ENCODE results near the gene MSLN.

The MSLN gene

GRCh38 chr16:756428-756827 is 4.1 kb upstream of the MSLN start:
- Histone ChIP-seq H4K20me1 (ENCODE audit: low read depth, low read length) (no peaks in the 10 kb centered on the region), H3K4me3 (ENCODE audit: insufficient read depth, low read length, poor library complexity, severe bottlenecking) (no peak overlapping the region), H3K9me3 (ENCODE audit: insufficient read depth, low read length) (no peaks in the 10 kb centered on the region), H3K27me3 (ENCODE audit: low read length) (no peaks in the 10 kb centered on the region), H2AFZ (ENCODE audit: low read depth, low read length, severe bottlenecking) (no peak overlapping the region), H3F3A (ENCODE audit: insufficient read depth) (no peaks in the 10 kb centered on the region), H3K36me3 (ENCODE audit: low read length) (no peaks in the 10 kb centered on the region), H3K9ac (ENCODE audit: low read length) (no peak overlapping the region), H3K79me2 (ENCODE audit: insufficient read depth, low read length) (no peaks in the 10 kb centered on the region), H3K4me2 (ENCODE audit: low read depth, low read length, poor library complexity, severe bottlenecking) (no peak overlapping the region), H3K27ac (ENCODE audit: low read depth, low read length) (no peak overlapping the region), H3K9me2 (replicated peaks; ENCODE audit: insufficient read depth, low read length) (no peaks in the 10 kb centered on the region)
- TF ChIP-seq, protein P1, sequence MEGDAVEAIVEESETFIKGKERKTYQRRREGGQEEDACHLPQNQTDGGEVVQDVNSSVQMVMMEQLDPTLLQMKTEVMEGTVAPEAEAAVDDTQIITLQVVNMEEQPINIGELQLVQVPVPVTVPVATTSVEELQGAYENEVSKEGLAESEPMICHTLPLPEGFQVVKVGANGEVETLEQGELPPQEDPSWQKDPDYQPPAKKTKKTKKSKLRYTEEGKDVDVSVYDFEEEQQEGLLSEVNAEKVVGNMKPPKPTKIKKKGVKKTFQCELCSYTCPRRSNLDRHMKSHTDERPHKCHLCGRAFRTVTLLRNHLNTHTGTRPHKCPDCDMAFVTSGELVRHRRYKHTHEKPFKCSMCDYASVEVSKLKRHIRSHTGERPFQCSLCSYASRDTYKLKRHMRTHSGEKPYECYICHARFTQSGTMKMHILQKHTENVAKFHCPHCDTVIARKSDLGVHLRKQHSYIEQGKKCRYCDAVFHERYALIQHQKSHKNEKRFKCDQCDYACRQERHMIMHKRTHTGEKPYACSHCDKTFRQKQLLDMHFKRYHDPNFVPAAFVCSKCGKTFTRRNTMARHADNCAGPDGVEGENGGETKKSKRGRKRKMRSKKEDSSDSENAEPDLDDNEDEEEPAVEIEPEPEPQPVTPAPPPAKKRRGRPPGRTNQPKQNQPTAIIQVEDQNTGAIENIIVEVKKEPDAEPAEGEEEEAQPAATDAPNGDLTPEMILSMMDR (IDR thresholded peaks at IDR 0.05; ENCODE audit: insufficient read depth, low read length, poor library complexity, severe bottlenecking) = no peak
- no peak for TF ChIP-seq EZH2phosphoT487 (conservative IDR thresholded peaks at IDR 0.05; ENCODE audit: low read length)

- H3K9me3 ChIP-seq (ENCODE audit: insufficient read depth, low read length) = no peaks in the 10 kb centered on the region
- no peaks in the 10 kb centered on the region for H4K20me1 ChIP-seq (ENCODE audit: low read depth, low read length)
- no peak overlapping the region for H3K27ac ChIP-seq (ENCODE audit: low read depth, low read length)
- H3K4me3 ChIP-seq (ENCODE audit: insufficient read depth, low read length, poor library complexity, severe bottlenecking) = no peak overlapping the region
- no peak overlapping the region for H2AFZ ChIP-seq (ENCODE audit: low read depth, low read length, severe bottlenecking)
- no peaks in the 10 kb centered on the region for H3K79me2 ChIP-seq (ENCODE audit: insufficient read depth, low read length)
- no peak overlapping the region for H3K9ac ChIP-seq (ENCODE audit: low read length)
- no peaks in the 10 kb centered on the region for H3K36me3 ChIP-seq (ENCODE audit: low read length)
- no peaks in the 10 kb centered on the region for H3K9me2 ChIP-seq (replicated peaks; ENCODE audit: insufficient read depth, low read length)
- no peaks in the 10 kb centered on the region for H3K27me3 ChIP-seq (ENCODE audit: low read length)
- TF ChIP-seq EZH2phosphoT487 (conservative IDR thresholded peaks at IDR 0.05; ENCODE audit: low read length) = no peak
- TF ChIP-seq, protein P1 (IDR thresholded peaks at IDR 0.05; ENCODE audit: insufficient read depth, low read length, poor library complexity, severe bottlenecking) = no peak
- no peaks in the 10 kb centered on the region for H3F3A ChIP-seq (ENCODE audit: insufficient read depth)
- no peak overlapping the region for H3K4me2 ChIP-seq (ENCODE audit: low read depth, low read length, poor library complexity, severe bottlenecking)
These were observed 1.2 kb upstream of the MSLN start for GRCh38 chr16:759110-759910.

GRCh38 chr16:760065-760464 is 469 bp upstream of the MSLN start:
- no peaks in the 10 kb centered on the region for H3K27me3 ChIP-seq (ENCODE audit: low read length)
- no peak overlapping the region for H3K4me3 ChIP-seq (ENCODE audit: insufficient read depth, low read length, poor library complexity, severe bottlenecking)
- no peak overlapping the region for H3K27ac ChIP-seq (ENCODE audit: low read depth, low read length)
- no peak overlapping the region for H2AFZ ChIP-seq (ENCODE audit: low read depth, low read length, severe bottlenecking)
- no peak overlapping the region for H3K9ac ChIP-seq (ENCODE audit: low read length)
- H3K36me3 ChIP-seq (ENCODE audit: low read length) = no peaks in the 10 kb centered on the region
- H3K9me3 ChIP-seq (ENCODE audit: insufficient read depth, low read length) = no peaks in the 10 kb centered on the region
- H4K20me1 ChIP-seq (ENCODE audit: low read depth, low read length) = no peaks in the 10 kb centered on the region
- no peaks in the 10 kb centered on the region for H3K9me2 ChIP-seq (replicated peaks; ENCODE audit: insufficient read depth, low read length)
- H3K79me2 ChIP-seq (ENCODE audit: insufficient read depth, low read length) = no peaks in the 10 kb centered on the region
- no peaks in the 10 kb centered on the region for H3F3A ChIP-seq (ENCODE audit: insufficient read depth)
- H3K4me2 ChIP-seq (ENCODE audit: low read depth, low read length, poor library complexity, severe bottlenecking) = no peak overlapping the region
- TF ChIP-seq, protein P1 (IDR thresholded peaks at IDR 0.05; ENCODE audit: insufficient read depth, low read length, poor library complexity, severe bottlenecking) = no peak
- TF ChIP-seq EZH2phosphoT487 (conservative IDR thresholded peaks at IDR 0.05; ENCODE audit: low read length) = no peak

Measured in SU-DHL-6 (cell line).